Mononuclear cell (primary cell): ENCODE measurements around the gene CBFA2T2. TPM values are rescaled to one million over a fixed set of nuclear protein-coding genes. Genes with fewer than 3 reads are reported as not detected.
A peak's percentile ranks its signal among the peaks of the same experiment; 100 is the strongest.
"Not testable (repeated sequence)": the region's sequence is repeated elsewhere in the genome, so short reads cannot be mapped to it uniquely, and the experiment has no call there.

ENCODE experiments used
- H3K27me3 ChIP-seq: 2 replicates; pipeline ENCODE4 v1.6.0; 2011; ENCODE audit warnings: low read length, control low read depth; ENCODE audit not compliant: insufficient read depth
- H3K4me1 ChIP-seq: 2 replicates; pipeline ENCODE4 v1.5.1; 2011; ENCODE audit warnings: mild to moderate bottlenecking, low read length, control low read depth; ENCODE audit not compliant: insufficient read depth
- H3K4me3 ChIP-seq: 2 replicates; pipeline ENCODE4 v1.5.1; 2011; ENCODE audit warnings: mild to moderate bottlenecking, low read length, moderate library complexity
- H3K9me3 ChIP-seq: 2 replicates; pipeline ENCODE4 v1.5.1; 2011; ENCODE audit warnings: low read depth, mild to moderate bottlenecking, control low read depth, low read length
- total RNA-seq: library from RNA; depleted of rRNA; stranded (reverse); fragments of >200 nt; gene quantifications from one replicate; pipeline ENCODE4 v1.2.3, GENCODE V29; 2012

The CBFA2T2 gene
- 8.9 TPM for total RNA-seq

DNA sequence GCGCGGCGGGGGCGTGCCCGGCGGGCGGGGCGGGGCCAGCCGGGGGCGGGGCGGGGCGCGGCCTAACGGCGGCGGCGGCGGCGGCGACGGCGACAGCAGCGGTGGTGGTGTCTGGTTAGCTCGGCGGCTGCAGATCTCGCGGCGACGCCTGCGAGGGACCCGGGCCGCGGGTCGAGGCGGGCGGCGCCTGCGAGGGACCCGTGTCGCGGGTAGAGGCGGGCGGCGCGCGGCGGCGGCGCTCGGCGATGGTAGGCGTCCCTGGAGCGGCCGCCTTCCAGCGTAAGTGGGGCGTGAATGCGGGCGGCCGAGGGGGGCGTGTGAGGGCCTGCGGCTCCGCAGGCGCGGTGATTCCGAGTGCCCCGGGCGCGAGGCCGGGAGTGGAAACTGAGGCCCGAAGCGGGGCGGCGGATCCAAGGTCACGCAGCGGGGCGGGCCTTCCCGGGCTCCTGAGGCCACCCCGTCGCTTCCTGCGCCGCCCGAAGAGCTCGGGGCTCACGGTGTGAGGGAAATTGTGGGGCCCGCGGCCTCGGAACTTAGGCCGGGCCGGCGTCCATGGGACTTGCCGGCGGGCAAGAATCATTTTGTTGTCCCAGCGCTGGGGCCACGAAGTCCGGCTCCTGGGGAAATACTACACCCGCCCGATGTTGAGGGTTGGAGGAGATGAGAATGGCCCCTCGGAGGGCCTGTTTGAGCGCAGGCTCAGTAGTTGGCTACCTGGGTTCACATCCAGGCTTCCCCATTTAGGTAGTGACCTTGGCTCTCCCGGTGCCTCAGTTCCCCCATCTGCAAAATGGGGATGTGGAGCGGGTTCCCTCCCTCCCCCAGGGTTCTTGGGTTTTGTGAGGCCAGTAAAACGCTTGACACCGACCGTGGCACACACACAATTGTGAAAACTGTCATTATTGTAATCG is at the start of gene CBFA2T2:
TSS of gene CBFA2T2 (plus strand) at position 74 of the 911 bp plus-strand sequence. CDS start at position 246, 172 bp downstream.
- no peaks in the 10 kb centered on the region for H3K9me3 ChIP-seq
- no peaks in the 10 kb centered on the region for H3K27me3 ChIP-seq
- peaks cover 23% of the 10 kb centered on the region for H3K4me1 ChIP-seq
- H3K4me3 ChIP-seq = peak within 1 kb of the TSS; percentile 78

DNA sequence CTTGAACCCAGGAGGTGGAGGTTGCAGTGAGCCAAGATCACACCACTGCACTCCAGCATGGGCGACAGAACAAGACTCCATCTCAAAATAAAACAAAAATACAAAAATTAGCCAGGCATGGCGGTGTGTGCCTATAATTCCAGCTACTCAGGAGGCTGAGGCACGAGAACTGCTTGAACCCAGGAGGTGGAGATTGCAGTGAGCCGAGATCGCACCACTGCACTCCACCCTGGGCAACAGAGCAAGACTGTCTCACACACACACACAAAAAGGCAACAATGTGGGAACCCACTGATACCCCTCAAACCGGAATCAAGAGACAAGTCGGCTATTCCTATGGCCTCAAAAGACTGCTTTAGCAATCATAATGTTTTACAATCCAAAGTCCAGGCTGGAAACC is 49.3 kb upstream of the CBFA2T2 start:
- not testable (repeated sequence) for H3K9me3 ChIP-seq, H3K4me3 ChIP-seq, H3K27me3 ChIP-seq
- peaks cover 16% of the 10 kb centered on the region for H3K4me1 ChIP-seq

DNA sequence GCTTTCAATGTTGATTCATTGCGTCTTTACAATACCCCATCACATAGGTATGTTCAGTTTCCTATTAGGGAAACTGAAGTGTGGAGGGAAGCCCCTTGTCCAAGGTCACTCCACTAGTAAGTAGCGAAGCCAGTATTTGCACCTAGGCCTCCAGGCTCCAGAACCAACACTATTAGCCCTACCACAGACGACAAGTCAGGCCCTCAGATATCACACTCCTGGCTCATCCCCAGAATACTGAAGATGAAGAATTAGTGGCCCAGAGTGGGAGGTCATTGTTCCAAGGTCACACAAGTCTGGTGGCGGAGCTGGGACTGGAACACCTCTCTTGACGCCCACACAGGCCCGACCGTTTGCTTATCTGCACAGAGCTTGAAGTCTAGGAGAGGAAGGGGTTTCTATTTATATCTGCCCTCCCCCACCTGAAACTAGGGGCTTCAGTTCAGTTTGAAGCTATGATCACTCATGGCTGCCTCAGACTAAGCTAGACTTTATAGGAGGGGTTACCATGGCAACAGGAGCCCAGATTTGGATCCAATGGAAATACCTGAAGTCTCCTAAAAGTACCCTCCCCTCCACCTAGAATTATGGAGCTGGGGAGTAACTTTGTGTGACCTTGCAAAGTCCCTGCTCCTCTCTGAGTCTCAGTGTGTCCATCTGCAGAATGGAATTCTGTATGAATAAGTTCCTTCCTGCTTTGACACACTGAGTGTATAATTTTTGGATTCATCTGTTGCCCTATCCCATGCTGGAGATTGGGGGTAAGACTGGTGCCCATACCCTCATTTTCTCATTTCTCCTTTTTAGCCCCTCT is 48.5 kb upstream of the CBFA2T2 start:
- no peaks in the 10 kb centered on the region for H3K9me3 ChIP-seq
- peaks cover 16% of the 10 kb centered on the region for H3K4me1 ChIP-seq
- H3K4me3 ChIP-seq = no peak overlapping the region
- H3K27me3 ChIP-seq = no peaks in the 10 kb centered on the region

DNA sequence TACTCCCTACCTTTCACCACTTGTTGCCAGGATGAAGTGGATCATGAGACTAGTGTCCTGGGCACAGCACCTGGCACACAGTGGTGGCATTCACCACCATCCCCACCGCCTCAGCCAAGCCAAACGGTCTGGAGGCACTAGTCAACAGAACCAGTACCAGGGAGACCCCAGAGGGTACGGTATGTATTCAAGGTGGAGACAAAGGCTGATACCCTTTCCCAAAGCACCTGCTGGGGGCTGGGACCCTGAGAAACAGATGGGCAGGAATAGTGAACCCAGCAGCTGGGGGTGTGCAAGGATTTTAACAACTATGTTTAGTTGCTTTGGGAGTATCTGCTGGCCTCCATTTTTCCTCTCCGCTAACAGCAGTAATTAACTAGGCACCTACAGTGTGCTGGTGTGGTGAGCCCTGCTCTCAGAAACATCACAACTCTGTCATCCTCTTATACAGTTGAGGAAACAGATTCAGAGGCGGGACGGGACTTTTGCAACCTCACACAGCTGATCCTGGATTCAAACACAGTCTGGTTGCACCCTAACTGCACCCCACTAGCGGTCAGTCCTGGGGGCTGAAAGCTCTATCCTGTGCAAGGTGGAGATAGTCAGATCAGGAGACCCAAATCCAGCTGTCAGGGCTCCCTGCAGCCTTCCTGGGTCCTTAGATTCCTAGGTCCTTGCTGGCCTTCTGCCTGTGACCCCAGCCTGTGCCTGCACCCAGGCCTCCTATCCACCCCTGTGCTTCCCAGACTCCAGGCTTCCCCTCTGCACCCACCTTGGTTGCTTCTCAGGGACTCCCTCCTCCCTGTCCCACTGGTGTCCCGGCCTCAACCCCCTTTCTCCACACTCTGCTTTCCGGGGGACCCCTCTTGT is 47.5 kb upstream of the CBFA2T2 start:
- no peak overlapping the region for H3K4me3 ChIP-seq

DNA sequence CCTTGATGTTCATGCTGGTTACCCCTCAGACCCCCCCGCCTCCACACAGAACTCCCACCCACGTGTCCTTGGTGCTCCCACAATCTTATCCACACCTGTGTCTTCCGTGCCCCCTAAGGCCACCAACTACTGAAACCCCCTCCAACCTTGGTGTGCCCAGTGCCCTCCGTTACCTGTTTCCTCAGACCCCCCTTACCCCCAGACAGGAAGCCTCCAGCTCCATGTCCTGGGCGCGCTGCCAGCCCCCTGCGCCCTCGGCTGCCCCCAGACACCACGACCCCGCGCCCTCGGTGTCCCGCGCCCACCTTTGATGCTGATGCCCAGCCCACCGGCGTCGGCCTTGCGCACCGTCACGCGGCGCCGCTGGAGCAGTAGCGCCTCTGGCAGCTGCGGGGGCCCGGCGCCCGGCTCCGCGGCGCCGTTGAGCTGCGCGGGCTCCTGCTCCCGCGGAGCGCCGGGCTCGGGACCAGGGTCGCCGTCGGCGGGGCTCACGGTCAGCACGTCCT is 46.8 kb upstream of the CBFA2T2 start:
- no peaks in the 10 kb centered on the region for H3K9me3 ChIP-seq
- peak overlapping the region; percentile 60 for H3K4me3 ChIP-seq
- H3K4me1 ChIP-seq = peaks cover 16% of the 10 kb centered on the region
- no peaks in the 10 kb centered on the region for H3K27me3 ChIP-seq

More for the DNA sequence above, 47.5 kb upstream of the CBFA2T2 start:
- no peaks in the 10 kb centered on the region for H3K27me3 ChIP-seq
- no peaks in the 10 kb centered on the region for H3K9me3 ChIP-seq
- H3K4me1 ChIP-seq = peaks cover 16% of the 10 kb centered on the region

DNA sequence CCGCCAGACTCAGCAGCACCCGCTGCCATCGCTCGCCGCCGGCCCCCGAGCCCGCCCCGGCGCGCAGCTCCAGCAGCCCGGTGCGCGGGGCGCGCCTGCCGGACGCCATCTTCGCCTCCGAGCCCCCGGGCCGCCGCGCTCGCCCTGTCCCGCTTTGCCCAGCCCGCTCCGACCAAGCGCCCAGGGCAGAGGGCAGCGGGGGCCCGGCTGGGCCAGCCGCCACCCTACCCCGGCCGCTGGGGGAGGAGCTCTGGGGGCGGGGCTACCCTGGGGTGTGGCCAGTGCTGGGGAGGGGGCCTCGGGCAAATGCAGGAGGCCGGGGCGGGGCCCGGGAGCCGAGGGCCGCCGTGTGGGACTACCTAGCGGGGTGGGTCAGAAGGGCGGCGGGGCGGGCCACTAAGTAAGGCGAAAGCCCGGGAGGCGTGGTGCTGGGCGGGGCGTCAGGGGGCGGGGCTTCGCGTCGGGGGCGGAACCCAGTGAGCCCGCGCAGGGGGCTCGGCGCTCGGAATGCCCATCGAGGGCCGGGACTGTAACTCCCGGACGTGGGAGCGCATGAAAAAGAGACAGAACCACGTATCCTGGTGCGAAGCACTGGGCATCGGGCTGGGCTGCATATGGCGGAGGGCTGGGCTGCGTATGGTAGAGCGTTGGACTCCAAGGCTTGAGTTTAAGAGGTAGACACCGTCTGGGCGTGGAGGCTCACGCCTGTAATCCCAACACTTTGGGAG is 46.2 kb upstream of the CBFA2T2 start, which contains the start of gene SNTA1:
TSS of gene SNTA1 (minus strand) at position 252 of the 728 bp plus-strand sequence. CDS start at position 109, 143 bp downstream.
- H3K27me3 ChIP-seq = no peaks in the 10 kb centered on the region
- peak within 1 kb of the TSS; percentile 60 for H3K4me3 ChIP-seq
- no peaks in the 10 kb centered on the region for H3K9me3 ChIP-seq
- peaks cover 16% of the 10 kb centered on the region for H3K4me1 ChIP-seq

DNA sequence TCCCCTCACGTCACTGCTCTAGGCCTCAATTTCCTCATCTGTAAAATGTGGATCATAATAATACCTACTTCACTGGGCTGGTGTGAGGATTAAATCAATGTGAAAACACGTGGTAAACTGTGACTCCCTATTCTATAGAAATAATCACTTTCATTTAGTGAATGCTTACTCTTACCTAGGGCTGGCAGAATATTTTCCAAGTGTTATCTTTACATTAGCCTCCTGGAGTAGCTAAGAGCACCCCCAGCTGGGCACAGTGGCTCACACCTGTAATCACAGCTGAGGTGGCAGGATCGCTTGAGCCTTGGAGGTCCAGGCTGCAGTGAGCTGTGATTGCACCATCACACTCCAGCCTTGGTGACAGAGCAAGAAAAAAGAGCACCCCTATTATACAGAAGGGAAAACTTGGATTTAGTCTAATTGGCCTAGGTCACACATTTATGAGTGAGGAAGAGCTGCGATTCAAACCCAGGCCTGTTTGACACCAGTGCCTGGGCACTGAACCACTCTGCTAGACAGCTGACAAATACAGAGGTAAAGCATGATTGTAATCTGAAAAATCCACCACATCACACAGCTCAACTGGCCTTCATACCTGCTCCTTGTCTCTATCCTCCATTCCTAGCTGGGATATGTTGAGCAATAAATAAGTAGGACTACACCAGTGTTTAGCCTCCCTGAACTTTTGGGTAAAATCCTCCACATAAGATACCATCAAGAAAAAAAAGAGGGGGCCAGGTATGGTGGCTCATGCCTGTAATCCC is 44.9 kb upstream of the CBFA2T2 start:
- Histone ChIP-seq H3K27me3 (no peaks in the 10 kb centered on the region), H3K4me1 (peaks cover 16% of the 10 kb centered on the region), H3K9me3 (no peaks in the 10 kb centered on the region), H3K4me3 (no peak overlapping the region)

DNA sequence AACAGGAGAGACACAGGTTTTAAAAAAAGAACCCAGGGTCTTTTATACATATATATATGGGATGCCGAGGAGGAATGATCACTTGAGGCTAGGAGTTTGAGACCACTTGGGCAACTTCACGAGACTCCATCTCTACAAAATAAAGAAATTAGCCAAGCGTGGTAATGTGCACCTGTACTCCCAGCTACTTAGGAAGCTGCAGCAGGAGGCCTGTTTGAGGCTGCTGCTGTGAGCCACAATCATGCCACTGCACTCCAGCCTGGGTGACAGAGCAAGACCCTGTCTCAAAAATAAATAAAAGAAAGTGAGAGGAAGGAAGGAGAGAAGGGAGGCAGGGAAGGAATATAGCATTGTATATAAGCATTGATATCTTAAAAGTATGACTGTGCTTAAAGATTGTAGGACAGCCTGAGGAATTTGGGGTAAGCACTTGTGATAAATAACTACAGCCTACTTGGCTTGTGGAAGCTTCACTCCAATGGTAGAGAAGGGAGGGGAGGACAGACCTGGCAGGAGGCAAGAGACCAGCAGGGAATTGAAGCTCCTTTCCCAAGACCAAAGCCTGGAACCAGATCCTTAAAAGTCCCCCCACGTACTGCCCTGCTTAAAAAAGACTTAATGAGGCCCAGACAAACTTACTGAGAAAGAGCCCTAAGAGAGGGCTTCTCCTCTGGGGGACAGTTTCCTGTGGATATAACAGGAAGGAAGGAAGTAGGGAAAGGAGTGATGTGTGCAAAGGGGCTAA is 43.8 kb upstream of the CBFA2T2 start:
- Histone ChIP-seq H3K4me3 (no peak overlapping the region), H3K27me3 (no peaks in the 10 kb centered on the region), H3K4me1 (peaks cover 16% of the 10 kb centered on the region), H3K9me3 (no peaks in the 10 kb centered on the region)

DNA sequence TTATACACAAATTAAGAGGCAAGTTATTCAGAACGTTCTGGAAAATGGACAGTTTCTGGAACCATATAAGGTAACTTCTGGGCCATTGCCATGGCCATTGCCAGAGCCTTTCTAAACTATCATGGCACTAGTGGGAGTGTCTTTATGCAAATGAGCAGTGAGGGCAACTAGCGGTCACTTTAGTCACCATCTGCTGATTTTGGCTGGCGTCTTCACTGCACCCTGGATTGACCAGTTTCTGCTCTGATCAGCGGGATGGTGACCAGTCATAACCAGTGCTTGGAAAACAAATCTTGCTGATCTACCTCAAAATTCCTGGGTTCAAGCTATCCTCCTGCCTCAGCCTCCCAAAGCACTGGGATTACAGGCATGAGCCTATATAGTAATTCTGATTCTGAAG is 39.0 kb upstream of the CBFA2T2 start:
- Histone ChIP-seq H3K27me3 (no peaks in the 10 kb centered on the region), H3K4me1 (no peaks in the 10 kb centered on the region), H3K4me3 (no peak overlapping the region), H3K9me3 (no peaks in the 10 kb centered on the region)

DNA sequence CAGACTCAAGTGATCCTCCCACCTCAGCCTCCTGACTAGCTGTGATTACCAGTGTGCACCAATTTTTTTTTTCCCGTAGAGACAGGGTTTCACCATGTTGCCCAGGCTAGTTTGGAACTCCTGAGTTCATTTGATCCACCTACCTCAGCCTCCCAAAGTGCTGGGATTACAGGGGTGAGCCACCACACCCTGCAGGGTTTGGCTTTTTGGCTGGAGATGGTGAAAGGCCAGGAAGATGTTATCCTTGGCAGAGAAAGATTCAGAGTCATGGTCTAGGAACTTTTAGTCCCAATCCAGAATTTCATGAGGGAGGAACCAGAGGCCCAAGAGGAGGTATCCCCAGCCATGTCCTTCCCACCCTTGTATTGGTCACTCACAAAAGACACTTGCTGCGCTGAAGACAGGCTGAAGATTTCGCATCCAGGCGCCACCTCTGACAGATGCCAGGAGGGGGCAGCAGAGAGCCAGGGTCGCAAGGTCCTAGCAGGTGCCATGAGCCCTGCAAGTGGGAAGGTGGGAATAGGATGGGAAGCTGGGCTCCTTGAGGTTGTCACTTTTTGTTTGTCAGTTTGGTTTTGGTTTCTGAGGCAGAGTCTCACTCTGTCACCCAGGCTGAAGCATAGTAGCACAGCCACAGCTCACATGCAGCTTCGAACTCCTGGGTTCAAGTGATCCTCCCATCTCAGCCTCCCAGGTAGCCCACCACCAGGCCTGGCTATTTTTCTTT is 32.8 kb upstream of the CBFA2T2 start:
- H3K27me3 ChIP-seq, H3K9me3 ChIP-seq, H3K4me1 ChIP-seq, H3K4me3 ChIP-seq: not testable (repeated sequence)

DNA sequence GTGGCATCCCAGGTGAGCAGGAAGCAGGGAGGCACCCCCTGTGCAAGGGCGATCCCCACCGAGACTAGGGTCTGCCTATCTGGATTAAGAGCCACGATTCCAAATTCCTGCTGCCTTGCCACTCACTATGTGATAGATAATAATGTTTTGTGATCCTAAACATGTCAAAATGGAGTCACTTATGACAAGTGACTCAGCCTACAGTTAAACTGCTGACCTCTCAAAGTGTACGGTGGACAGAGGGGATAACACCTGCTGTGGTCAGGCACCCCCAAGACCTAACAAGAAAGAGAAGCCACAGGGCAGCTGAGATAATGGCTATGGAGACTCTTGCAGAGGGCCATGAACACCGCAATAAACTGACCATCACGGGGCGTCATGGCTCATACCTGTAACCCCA is 30.3 kb upstream of the CBFA2T2 start:
- H3K27me3 ChIP-seq = no peaks in the 10 kb centered on the region
- no peaks in the 10 kb centered on the region for H3K9me3 ChIP-seq
- no peaks in the 10 kb centered on the region for H3K4me1 ChIP-seq
- H3K4me3 ChIP-seq = no peak overlapping the region

DNA sequence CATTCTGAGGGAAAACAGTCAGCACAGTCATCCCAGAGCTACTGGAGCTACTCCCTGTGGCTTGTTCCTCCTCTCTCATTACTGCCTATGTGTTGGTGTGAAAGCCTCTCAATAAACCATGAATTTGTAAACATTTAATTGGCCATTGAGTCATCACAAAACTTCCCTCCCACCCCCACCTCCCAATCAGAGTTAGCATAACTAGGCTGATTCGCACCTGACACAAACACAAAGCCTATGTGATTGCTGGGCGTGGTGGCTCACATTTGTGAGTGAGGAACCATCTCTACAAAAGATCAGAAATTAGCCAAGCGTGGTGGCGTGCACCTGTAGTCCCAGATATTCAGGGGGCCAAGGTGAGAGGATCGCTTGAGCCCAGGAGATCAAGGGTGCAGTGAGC is 29.2 kb upstream of the CBFA2T2 start:
- Histone ChIP-seq H3K4me3 (no peak overlapping the region), H3K27me3 (no peaks in the 10 kb centered on the region), H3K4me1 (peaks cover 9% of the 10 kb centered on the region), H3K9me3 (no peaks in the 10 kb centered on the region)
